Measurements from ENCODE around the gene RMND1. TPM values are rescaled to one million over a fixed set of nuclear protein-coding genes. Genes with fewer than 3 reads are reported as not detected.
"Not testable (repeated sequence)": the region's sequence is repeated elsewhere in the genome, so short reads cannot be mapped to it uniquely, and the experiment has no call there.

The RMND1 gene
- total RNA-seq, 1 experiment from 2014 or later, result 27.4 TPM

GRCh38 chr6:151455751-151456398 is 3.9 kb upstream of the RMND1 start:
- not testable (repeated sequence) for DNase-seq (ENCODE audit: extremely low read depth, low read depth)

- DNase-seq (ENCODE audit: extremely low read depth, low read depth), result no peak
These were observed 963 bp upstream of the RMND1 start for GRCh38 chr6:151452750-151453427.

- no peak for DNase-seq (ENCODE audit: extremely low read depth, low read depth)
These were observed 443 bp downstream of the RMND1 start for GRCh38 chr6:151451417-151451949.

- not testable (repeated sequence) for DNase-seq (ENCODE audit: extremely low read depth, low read depth)
These were observed 998 bp downstream of the RMND1 start for GRCh38 chr6:151450928-151451327.

- no peak for DNase-seq (ENCODE audit: extremely low read depth, low read depth)
These were observed 3.3 kb downstream of the RMND1 start for GRCh38 chr6:151448623-151449022.

- DNase-seq (ENCODE audit: extremely low read depth, low read depth), result no peak
These were observed 4.7 kb downstream of the RMND1 start for GRCh38 chr6:151447237-151447636.

- no peak for DNase-seq (ENCODE audit: extremely low read depth, low read depth)
These were observed 6.4 kb downstream of the RMND1 start for GRCh38 chr6:151445482-151445881.

GRCh38 chr6:151443911-151444621 is 7.9 kb downstream of the RMND1 start:
- no peak for DNase-seq (ENCODE audit: extremely low read depth, low read depth)

GRCh38 chr6:151443454-151443853 is 8.5 kb downstream of the RMND1 start:
- no peak for DNase-seq (ENCODE audit: extremely low read depth, low read depth)

- DNase-seq (ENCODE audit: extremely low read depth, low read depth), result no peak
These were observed 9.6 kb downstream of the RMND1 start for GRCh38 chr6:151442371-151442770.

- no peak for DNase-seq (ENCODE audit: extremely low read depth, low read depth)
These were observed 10.3 kb downstream of the RMND1 start for GRCh38 chr6:151441390-151442166.

GRCh38 chr6:151440930-151441329 is 11.0 kb downstream of the RMND1 start:
- DNase-seq (ENCODE audit: extremely low read depth, low read depth), result no peak

- no peak for DNase-seq (ENCODE audit: extremely low read depth, low read depth)
These were observed 11.4 kb downstream of the RMND1 start for GRCh38 chr6:151440498-151440897.

GRCh38 chr6:151437401-151437800 is 14.5 kb downstream of the RMND1 start:
- DNase-seq (ENCODE audit: extremely low read depth, low read depth), result no peak

- DNase-seq (ENCODE audit: extremely low read depth, low read depth), result no peak
These were observed 15.1 kb downstream of the RMND1 start for GRCh38 chr6:151436802-151437201.

- DNase-seq (ENCODE audit: extremely low read depth, low read depth), result no peak
These were observed 15.6 kb downstream of the RMND1 start for GRCh38 chr6:151436300-151436699.

- no peak for DNase-seq (ENCODE audit: extremely low read depth, low read depth)
These were observed 17.6 kb downstream of the RMND1 start for GRCh38 chr6:151434369-151434768.

- no peak for DNase-seq (ENCODE audit: extremely low read depth, low read depth)
These were observed 19.3 kb downstream of the RMND1 start for GRCh38 chr6:151432651-151433050.

GRCh38 chr6:151431337-151431736 is 20.6 kb downstream of the RMND1 start:
- no peak for DNase-seq (ENCODE audit: extremely low read depth, low read depth)

GRCh38 chr6:151430886-151431285 is 21.0 kb downstream of the RMND1 start:
- DNase-seq (ENCODE audit: extremely low read depth, low read depth), result no peak

Data from NCI-H460 (cell line).